ENCODE data around the gene SIRPB1. TPM values are rescaled to one million over a fixed set of nuclear protein-coding genes. Genes with fewer than 3 reads are reported as not detected.
A peak's percentile ranks its signal among the peaks of the same experiment; 100 is the strongest.

The SIRPB1 gene
- total RNA-seq, 4 donors from 2014 or later = under 0.01 to 4.0 (median 3.1) TPM

GRCh38 chr20:1665345-1665744, 45.5 kb upstream of the SIRPB1 start:
- Histone ChIP-seq H3K4me3 (no peak overlapping the region), H3K27me3 (no peaks in the 10 kb centered on the region), H3K27ac (replicated peaks in 1 of 4) (no peak overlapping the region), H3K9me3 (no peaks in the 10 kb centered on the region), H3K36me3 (no peaks in the 10 kb centered on the region), H3K4me1 (no peaks in the 10 kb centered on the region)
- 95% methylated on average over 3 of the region's 3 CpGs for WGBS
- peak; percentile 53 for DNase-seq (ENCODE audit: extremely low spot score)
- intact Hi-C loops (cut with DNase I) = no loop called here
- TF ChIP-seq CTCF (IDR thresholded peaks at IDR 0.05) (no peak), EP300 (IDR thresholded peaks at IDR 0.05) (no peak), POLR2A (IDR thresholded peaks at IDR 0.05; ENCODE audit: low read depth) (no peak)

- no peak for TF ChIP-seq POLR2A (IDR thresholded peaks at IDR 0.05; ENCODE audit: low read depth)
- no peak for TF ChIP-seq CTCF (IDR thresholded peaks at IDR 0.05)
- TF ChIP-seq POLR2AphosphoS5 (IDR thresholded peaks at IDR 0.05) = no peak
- TF ChIP-seq EP300 (IDR thresholded peaks at IDR 0.05) = no peak
- intact Hi-C loops (cut with DNase I) = no loop called here
- no peak overlapping the region for H3K27ac ChIP-seq (replicated peaks in 1 of 4)
- no peaks in the 10 kb centered on the region for H3K36me3 ChIP-seq
- DNase-seq (ENCODE audit: extremely low spot score) = peak; percentile 85
- H3K27me3 ChIP-seq = no peaks in the 10 kb centered on the region
- no peaks in the 10 kb centered on the region for H3K4me1 ChIP-seq
- no peak overlapping the region for H3K4me3 ChIP-seq
- no peaks in the 10 kb centered on the region for H3K9me3 ChIP-seq
- 80% methylated on average over 5 of the region's 5 CpGs for WGBS
These were observed 45.1 kb upstream of the SIRPB1 start for GRCh38 chr20:1664911-1665310.

GRCh38 chr20:1663917-1664316, 44.1 kb upstream of the SIRPB1 start:
- no peaks in the 10 kb centered on the region for H3K9me3 ChIP-seq
- H3K4me1 ChIP-seq = no peaks in the 10 kb centered on the region
- intact Hi-C loops (cut with DNase I) = no loop called here
- no peak for TF ChIP-seq EP300 (IDR thresholded peaks at IDR 0.05)
- no peak for TF ChIP-seq POLR2A (IDR thresholded peaks at IDR 0.05; ENCODE audit: low read depth)
- no peak for TF ChIP-seq CTCF (IDR thresholded peaks at IDR 0.05)
- TF ChIP-seq POLR2AphosphoS5 (IDR thresholded peaks at IDR 0.05) = no peak
- no peak overlapping the region for H3K4me3 ChIP-seq
- 59% methylated on average over 2 of the region's 2 CpGs for WGBS
- H3K36me3 ChIP-seq = no peaks in the 10 kb centered on the region
- H3K27ac ChIP-seq (replicated peaks in 1 of 4) = no peak overlapping the region
- peak; percentile 53 for DNase-seq (ENCODE audit: extremely low spot score)
- no peaks in the 10 kb centered on the region for H3K27me3 ChIP-seq

- no peaks in the 10 kb centered on the region for H3K4me1 ChIP-seq
- H3K27me3 ChIP-seq = no peaks in the 10 kb centered on the region
- intact Hi-C loops (cut with DNase I) = no loop called here
- WGBS = 75% methylated on average over 1 of the region's 2 CpGs
- H3K9me3 ChIP-seq = no peaks in the 10 kb centered on the region
- H3K4me3 ChIP-seq = no peak overlapping the region
- peak; percentile 86 for DNase-seq (ENCODE audit: extremely low spot score)
- no peak overlapping the region for H3K27ac ChIP-seq (replicated peaks in 1 of 4)
- H3K36me3 ChIP-seq = no peaks in the 10 kb centered on the region
- TF ChIP-seq EP300 (IDR thresholded peaks at IDR 0.05) = no peak
- no peak for TF ChIP-seq POLR2AphosphoS5 (IDR thresholded peaks at IDR 0.05)
- no peak for TF ChIP-seq POLR2A (IDR thresholded peaks at IDR 0.05; ENCODE audit: low read depth)
- no peak for TF ChIP-seq CTCF (IDR thresholded peaks at IDR 0.05)
These were observed 41.9 kb upstream of the SIRPB1 start for GRCh38 chr20:1661542-1662299.

- intact Hi-C loops (cut with DNase I) = no loop called here
- Histone ChIP-seq H3K9me3 (no peaks in the 10 kb centered on the region), H3K27me3 (no peaks in the 10 kb centered on the region), H3K36me3 (no peaks in the 10 kb centered on the region), H3K4me1 (no peaks in the 10 kb centered on the region), H3K27ac (replicated peaks in 1 of 4) (no peak overlapping the region), H3K4me3 (no peak overlapping the region)
- 54% methylated on average over 2 of the region's 2 CpGs for WGBS
- DNase-seq (ENCODE audit: extremely low spot score) = no peak
- TF ChIP-seq POLR2AphosphoS5 (IDR thresholded peaks at IDR 0.05) (no peak), CTCF (IDR thresholded peaks at IDR 0.05) (no peak), EP300 (IDR thresholded peaks at IDR 0.05) (no peak), POLR2A (IDR thresholded peaks at IDR 0.05; ENCODE audit: low read depth) (no peak)
These were observed 40.4 kb upstream of the SIRPB1 start for GRCh38 chr20:1660246-1660645.

Measured in esophagus muscularis mucosa (tissue), 4 donors.